ENCODE results near the gene LENG9.

Gene LENG9

DNA sequence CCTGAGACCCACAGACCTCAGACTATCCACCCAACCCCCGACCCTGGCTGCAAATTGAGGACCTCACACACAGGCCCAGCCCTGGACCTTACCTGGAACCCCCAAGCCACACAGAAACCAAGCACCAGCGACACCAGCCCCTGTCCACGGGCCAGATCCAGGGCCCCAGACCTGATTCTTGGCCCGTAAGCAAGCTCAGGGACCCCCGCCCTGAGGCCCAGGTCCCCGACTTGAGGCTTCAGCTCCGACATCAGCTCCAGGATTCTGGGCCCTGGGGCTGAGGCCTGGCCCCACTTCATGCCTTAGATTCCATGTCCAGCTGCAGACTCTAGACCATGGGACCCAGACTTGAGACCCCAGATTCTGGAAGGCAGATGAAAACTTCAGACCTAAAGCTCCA lies 42.1 kb downstream of the LENG9 start:
- no peak for DNase-seq (ENCODE audit: low read depth in 2 of 2)

DNA sequence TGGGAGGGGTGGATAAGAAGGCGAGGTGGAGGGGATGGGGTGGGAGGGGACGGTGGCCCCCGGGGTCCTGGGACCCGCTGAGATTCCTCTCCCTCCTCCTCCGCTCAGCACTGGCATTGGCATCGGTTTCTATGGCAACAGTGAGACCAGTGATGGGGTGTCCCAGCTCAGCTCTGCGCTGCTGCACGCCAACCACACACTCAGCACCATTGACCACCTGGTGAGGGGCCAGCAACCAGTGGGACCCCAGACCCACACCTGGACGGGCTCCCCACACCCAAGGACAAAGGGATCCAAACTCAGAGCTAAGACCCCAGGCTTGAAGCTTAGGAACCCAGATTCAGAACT lies 42.4 kb downstream of the LENG9 start:
- DNase-seq (ENCODE audit: low read depth in 2 of 2): no peak

- no peak for DNase-seq (ENCODE audit: low read depth in 2 of 2)
These were observed 43.0 kb downstream of the LENG9 start for GRCh38 chr19:54420383-54421168.

DNA sequence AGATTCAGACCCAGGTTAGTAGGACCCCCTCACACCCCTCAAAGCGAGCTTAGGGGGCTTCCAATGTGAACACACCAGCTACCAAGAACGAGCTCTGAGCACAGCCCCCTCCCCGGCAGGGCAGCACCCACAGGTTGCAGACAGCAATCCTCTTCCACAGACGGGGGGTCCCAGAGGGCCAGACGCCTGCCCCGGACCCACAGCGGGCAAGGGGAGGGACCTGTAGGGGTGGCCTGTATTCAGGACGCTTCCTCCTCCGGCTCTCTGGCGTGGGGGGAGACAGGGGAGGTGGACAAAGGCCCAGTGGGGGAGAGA lies 43.6 kb downstream of the LENG9 start:
- DNase-seq (ENCODE audit: low read depth in 2 of 2): no peak

GRCh38 chr19:54418930-54419800 lies 44.4 kb downstream of the LENG9 start:
- DNase-seq (ENCODE audit: low read depth in 2 of 2): no peak

DNA sequence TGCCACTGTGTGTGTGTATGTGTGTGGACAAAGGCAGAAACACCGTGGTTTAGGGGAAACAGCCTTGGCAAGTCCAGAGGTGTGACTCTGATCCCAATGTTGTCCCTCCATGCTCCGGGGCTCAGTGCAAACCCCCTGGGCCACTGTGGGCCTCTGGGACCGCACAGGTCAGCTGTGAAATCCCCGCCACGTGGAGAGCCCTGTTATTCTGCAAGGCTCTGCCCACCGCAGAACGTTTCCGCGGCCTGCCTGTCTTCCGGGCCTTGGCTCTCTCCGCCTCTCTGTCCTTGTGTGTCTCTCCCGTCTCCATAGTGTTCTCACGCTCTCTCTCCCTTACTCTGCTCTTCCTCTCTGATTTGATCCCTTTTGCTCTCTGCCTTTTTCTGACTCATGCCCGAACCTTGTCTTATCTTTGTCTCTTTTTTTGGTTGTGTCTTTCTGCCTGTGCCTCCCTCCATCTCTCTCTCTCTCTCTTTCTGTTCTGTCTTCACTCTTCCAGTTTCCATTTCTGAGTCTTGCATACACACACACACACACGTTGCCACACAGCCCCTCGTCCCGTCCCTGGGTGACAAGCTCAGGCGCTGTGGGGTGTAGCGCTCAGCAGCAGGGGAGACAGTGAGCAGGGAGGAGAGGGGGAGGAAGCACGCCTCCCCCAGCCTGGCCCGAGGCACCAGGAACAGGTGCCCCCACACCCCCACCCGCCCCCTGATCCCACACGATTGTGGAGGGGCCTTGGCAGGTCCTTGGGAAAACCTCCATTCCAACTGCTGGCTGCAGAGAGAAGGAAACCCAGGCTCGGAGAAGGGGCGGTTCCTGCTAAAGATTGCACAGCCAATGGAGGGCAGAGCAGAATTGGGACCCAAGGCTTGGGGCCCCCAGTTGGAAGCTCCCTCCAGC lies 45.3 kb downstream of the LENG9 start:
- DNase-seq (ENCODE audit: low read depth in 2 of 2): no peak

DNA sequence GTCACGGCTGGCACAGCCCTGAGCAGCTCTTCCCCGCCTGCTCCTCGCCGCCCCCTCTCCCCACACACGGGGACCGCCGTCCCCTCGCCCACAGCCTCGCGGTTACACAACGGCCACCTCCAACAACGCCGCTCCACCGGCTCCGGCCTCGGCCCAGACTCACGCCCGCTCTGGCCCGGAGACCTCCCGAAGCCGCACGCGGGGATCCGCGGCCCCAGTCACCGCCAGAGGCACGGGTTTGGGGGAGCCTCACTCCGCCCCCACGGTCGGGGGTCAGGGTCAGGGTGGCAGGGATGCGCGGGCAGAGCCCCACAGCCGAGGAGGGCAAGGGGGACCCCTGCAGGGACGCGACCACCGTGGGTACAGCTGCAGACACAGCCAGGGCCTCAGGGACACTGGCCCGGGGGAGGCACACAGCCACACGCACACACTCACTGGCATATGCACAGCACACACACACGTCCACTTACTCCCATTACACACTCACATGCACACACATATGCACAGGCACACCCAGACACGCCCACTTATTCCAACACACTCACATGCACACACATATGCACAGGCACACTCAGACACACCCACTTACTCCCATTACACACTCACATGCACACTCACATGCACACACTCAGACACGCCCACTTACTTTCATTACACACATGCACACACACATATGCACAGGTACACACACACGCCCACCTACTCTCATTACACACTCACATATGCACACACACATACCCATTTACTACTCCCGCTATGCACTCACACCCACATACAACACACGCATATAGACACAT lies 46.7 kb downstream of the LENG9 start:
- DNase-seq (ENCODE audit: low read depth in 2 of 2): no peak

DNA sequence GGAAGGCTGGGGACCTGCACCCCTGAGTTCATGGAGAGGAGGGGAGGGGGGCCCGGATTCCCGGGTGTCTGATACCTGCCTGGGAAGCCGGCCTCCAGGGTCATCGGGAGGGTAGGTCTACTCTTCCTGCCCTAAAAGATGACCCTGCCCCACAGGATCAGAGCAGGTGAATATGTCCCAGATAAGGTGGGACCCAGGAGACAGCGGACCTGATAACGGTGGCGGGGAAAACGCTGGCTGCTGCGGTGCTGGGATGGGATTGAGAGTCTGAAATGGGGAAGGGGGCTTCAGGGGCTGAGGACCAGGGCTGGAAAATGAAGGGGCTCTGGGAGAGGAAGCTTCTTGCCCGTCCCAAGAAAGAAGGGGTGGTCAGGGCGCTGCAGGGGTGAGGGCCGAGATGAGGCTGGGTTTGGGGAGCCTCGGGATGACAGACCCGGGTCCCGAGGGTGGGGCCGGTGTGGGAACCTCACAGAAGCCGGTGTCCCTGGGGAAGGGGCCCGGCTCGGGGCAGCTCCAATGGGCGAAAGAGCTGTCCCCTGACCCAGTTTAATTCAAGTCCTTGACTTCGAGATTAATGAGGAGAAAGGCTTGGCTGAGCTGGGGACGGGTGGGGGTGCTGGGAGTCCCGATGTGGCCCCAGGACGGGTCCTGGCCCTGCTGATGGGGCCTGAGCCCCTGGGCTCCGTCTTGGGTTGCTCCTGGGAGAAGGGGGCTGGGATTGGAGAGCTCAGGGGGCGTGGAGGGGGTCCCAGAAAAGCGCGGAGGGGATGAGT lies 47.5 kb downstream of the LENG9 start:
- no peak for DNase-seq (ENCODE audit: low read depth in 2 of 2)

DNA sequence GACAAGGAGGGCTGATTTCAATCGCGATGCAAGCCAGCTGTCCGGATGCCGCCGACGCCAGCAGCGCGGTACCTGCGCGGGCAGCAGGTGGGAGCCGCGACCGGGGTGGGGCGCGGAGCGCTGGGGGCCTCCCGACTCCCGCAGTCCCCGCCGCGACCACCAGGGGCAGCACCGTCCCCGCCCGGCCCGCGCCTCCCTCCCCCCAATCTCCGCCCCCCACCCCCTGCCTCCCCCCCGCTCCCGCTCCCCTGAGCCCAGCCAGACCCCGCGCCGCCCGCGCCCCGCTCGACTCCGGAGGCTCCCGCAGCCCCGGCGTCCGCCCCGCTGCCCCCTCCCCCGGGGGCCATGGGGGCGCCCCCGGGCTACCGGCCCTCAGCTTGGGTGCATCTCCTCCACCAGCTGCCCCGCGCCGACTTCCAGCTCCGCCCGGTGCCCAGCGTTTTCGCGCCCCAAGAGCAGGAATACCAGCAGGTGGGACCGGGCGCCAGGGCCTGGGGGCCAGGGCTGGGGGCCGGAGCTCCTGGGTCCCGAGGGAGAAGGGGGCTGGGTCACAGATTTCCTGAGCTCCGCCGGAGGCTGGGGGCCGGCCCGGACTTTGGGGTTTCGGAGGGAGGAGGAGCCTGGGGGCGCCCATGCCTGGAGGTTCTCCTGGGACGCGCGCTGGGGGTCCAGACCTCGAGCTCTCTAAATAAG lies 48.2 kb downstream of the LENG9 start, which contains the start of gene TTYH1:
Gene TTYH1, plus strand, starts transcription at position 257 of the 693 bp plus-strand sequence. Its CDS starts 89 bp downstream, at position 346.
- DNase-seq (ENCODE audit: low read depth in 2 of 2): peak; percentile 20 to 27

GRCh38 chr19:54414156-54414555 lies 49.4 kb downstream of the LENG9 start:
- no peak for DNase-seq (ENCODE audit: low read depth in 2 of 2)

GRCh38 chr19:54412877-54413276 lies 50.7 kb downstream of the LENG9 start:
- no peak for DNase-seq (ENCODE audit: low read depth in 2 of 2)
